Left lung (tissue), 10 donors: ENCODE measurements around the gene CDK6. TPM values are rescaled to one million over a fixed set of nuclear protein-coding genes. Genes with fewer than 3 reads are reported as not detected.

Experiments used
- ATAC-seq: fragments of 200-7000 bp; cut with Tn5 transposase; one replicate; pipeline ENCODE4 v1.9.1; 2020; ENCODE audit warnings: moderate library complexity
- DNase-seq, 4 donors: peaks; one replicate each; pipeline ENCODE4 v3.0.0-alpha.2; 2013 to 2020
- H3K27ac ChIP-seq, 2 donors: fragments of 200-600 bp; sonication (generic) in 1 of 2; one replicate each; pipeline versions ENCODE4 v1.5.0 to v1.8.0; 2020 to 2021
- H3K27me3 ChIP-seq, 2 donors: fragments of 200-600 bp; sonication (generic) in 1 of 2; one replicate each; pipeline versions ENCODE4 v1.5.0 to v1.8.0; 2020 to 2021
- H3K36me3 ChIP-seq, 2 donors: fragments of 200-600 bp; sonication (generic) in 1 of 2; one replicate each; pipeline versions ENCODE4 v1.5.0 to v1.8.0; 2020 to 2021
- H3K4me1 ChIP-seq, 2 donors: fragments of 200-600 bp; one replicate each; pipeline ENCODE4 v1.8.0; 2021
- H3K4me3 ChIP-seq, 2 donors: fragments of 200-600 bp; sonication (generic) in 1 of 2; one replicate each; pipeline versions ENCODE4 v1.5.0 to v1.8.0; 2020 to 2021; ENCODE audit warnings: mild to moderate bottlenecking in 1 of 2
- H3K9me3 ChIP-seq, 2 donors: fragments of 200-600 bp; sonication (generic) in 1 of 2; one replicate each; pipeline versions ENCODE4 v1.5.0 to v1.8.0; 2020 to 2021
- CTCF ChIP-seq, 2 donors: fragments of 200-600 bp; sonication (generic) in 1 of 2; IDR thresholded peaks; one replicate each; pipeline versions ENCODE4 v1.5.0 to v1.8.0; 2021; ENCODE audit warnings: antibody characterized with exemption in 2 of 2
- intact Hi-C, 2 donors: fragments of 100-400 bp; cut with DNase I; formaldehyde crosslinking; loops; one replicate each; pipeline versions ENCODE4 v1.11.2 to v1.14.2; 2022
- polyA plus RNA-seq, 6 donors: library from polyadenylated mRNA; unstranded; fragments of 120-200 nt; gene quantifications; one replicate each; pipeline ENCODE4 v1.2.1, GENCODE V29; 2013; ENCODE audit not compliant: insufficient read length in 6 of 6
- total RNA-seq, 2 donors: library from RNA; stranded (reverse); fragmentation: NEBNext Ultra II Directional; extraction: Animal tissue kit (Norgen Biotek cat#: 25700); gene quantifications; one replicate each; pipeline ENCODE4 v1.2.1, GENCODE V29; 2021
- donor health status: DM: no; HTN: yes; CAD: no.
- donor health status: DM: no; HTN: no; CAD: no.

The CDK6 gene
- total and polyA plus RNA-seq, 8 donors, result 20.3 to 52.2 (median 43.7) TPM

GRCh38 chr7:92788559-92789183 is 47.7 kb downstream of the CDK6 start:
- Histone ChIP-seq H3K9me3 (peaks cover 0 to 13% of the 10 kb centered on the region in 2 donors), H3K27me3 (no peaks in the 10 kb centered on the region), H3K4me1 (peaks cover 5 to 18% of the 10 kb centered on the region in 2 donors), H3K4me3 (no peak overlapping the region), H3K27ac (no peak overlapping the region), H3K36me3 (no peaks in the 10 kb centered on the region)
- no peak for TF ChIP-seq CTCF (IDR thresholded peaks at IDR 0.05)
- intact Hi-C loops, result no loop called here
- ATAC-seq, result no peak
- no peak for DNase-seq

GRCh38 chr7:92785923-92786322 is 50.5 kb downstream of the CDK6 start:
- Histone ChIP-seq H3K27me3 (no peaks in the 10 kb centered on the region), H3K4me1 (peaks cover 5 to 22% of the 10 kb centered on the region in 2 donors), H3K27ac (peak overlapping the region in 1 of 2 donors; percentile 39), H3K36me3 (no peaks in the 10 kb centered on the region), H3K9me3 (peaks cover 0 to 13% of the 10 kb centered on the region in 2 donors), H3K4me3 (no peak overlapping the region)
- intact Hi-C loops, result no loop called here
- DNase-seq (peak in 1 of 4 donors; percentile 54), ATAC-seq (peak; percentile 70)
- no peak for TF ChIP-seq CTCF (IDR thresholded peaks at IDR 0.05)

GRCh38 chr7:92784935-92785334 is 51.4 kb downstream of the CDK6 start:
- TF ChIP-seq CTCF (IDR thresholded peaks at IDR 0.05), result no peak
- no peak overlapping the region for H3K4me3 ChIP-seq
- intact Hi-C loops, result no loop called here
- H3K27me3 ChIP-seq, result no peaks in the 10 kb centered on the region
- no peak overlapping the region for H3K27ac ChIP-seq
- no peaks in the 10 kb centered on the region for H3K36me3 ChIP-seq
- DNase-seq (no peak), ATAC-seq (no peak)
- peaks cover 0 to 13% of the 10 kb centered on the region in 2 donors for H3K9me3 ChIP-seq
- peaks cover 5 to 25% of the 10 kb centered on the region in 2 donors for H3K4me1 ChIP-seq

GRCh38 chr7:92783260-92784201 is 52.8 kb downstream of the CDK6 start:
- intact Hi-C loops, result no loop called here
- no peak for DNase-seq
- H3K4me3 ChIP-seq, result no peak overlapping the region
- no peaks in the 10 kb centered on the region for H3K36me3 ChIP-seq
- H3K4me1 ChIP-seq, result peaks cover 5 to 39% of the 10 kb centered on the region in 2 donors
- no peak for TF ChIP-seq CTCF (IDR thresholded peaks at IDR 0.05)
- no peaks in the 10 kb centered on the region for H3K27me3 ChIP-seq
- peaks cover 0 to 6% of the 10 kb centered on the region in 2 donors for H3K9me3 ChIP-seq
- H3K27ac ChIP-seq, result no peak overlapping the region
- ATAC-seq, result no peak

- no peak for ATAC-seq
Observed at GRCh38 chr7:92782855-92783254, 53.5 kb downstream of the CDK6 start.

More at GRCh38 chr7:92782855-92783254, 53.5 kb downstream of the CDK6 start:
- Histone ChIP-seq H3K27me3 (no peaks in the 10 kb centered on the region), H3K4me1 (peaks cover 5 to 41% of the 10 kb centered on the region in 2 donors), H3K9me3 (no peaks in the 10 kb centered on the region), H3K27ac (no peak overlapping the region), H3K4me3 (no peak overlapping the region), H3K36me3 (no peaks in the 10 kb centered on the region)
- intact Hi-C loops, result no loop called here
- TF ChIP-seq CTCF (IDR thresholded peaks at IDR 0.05), result no peak
- no peak for DNase-seq
